Measurements from ENCODE around the gene PPARG.

PPARG gene

GRCh38 chr3:12345584-12346494 lies 57.0 kb downstream of the PPARG start:
- no peak for DNase-seq

- no peak for DNase-seq
Measured at GRCh38 chr3:12347301-12347700, 58.4 kb downstream of the PPARG start.

- no peak for DNase-seq
Measured at GRCh38 chr3:12349895-12350811, 61.3 kb downstream of the PPARG start.

GRCh38 chr3:12351145-12351544 lies 62.3 kb downstream of the PPARG start:
- no peak for DNase-seq

- DNase-seq: no peak
Measured at GRCh38 chr3:12352253-12352652, 63.4 kb downstream of the PPARG start.

GRCh38 chr3:12352755-12353154 lies 63.9 kb downstream of the PPARG start:
- no peak for DNase-seq

- peak; percentile 32 for DNase-seq
Measured at GRCh38 chr3:12353796-12354525, 65.1 kb downstream of the PPARG start.

- no peak for DNase-seq
Measured at GRCh38 chr3:12356175-12356574, 67.3 kb downstream of the PPARG start.

- no peak for DNase-seq
Measured at GRCh38 chr3:12356996-12357395, 68.1 kb downstream of the PPARG start.

GRCh38 chr3:12357456-12357855 lies 68.6 kb downstream of the PPARG start:
- DNase-seq: no peak

GRCh38 chr3:12363397-12364195 lies 74.7 kb downstream of the PPARG start:
- DNase-seq: no peak

- no peak for DNase-seq
Measured at GRCh38 chr3:12367346-12367745, 78.5 kb downstream of the PPARG start.

- DNase-seq: no peak
Measured at GRCh38 chr3:12369029-12369428, 80.2 kb downstream of the PPARG start.

GRCh38 chr3:12369598-12369997 lies 80.7 kb downstream of the PPARG start:
- DNase-seq: no peak

GRCh38 chr3:12370758-12371157 lies 81.9 kb downstream of the PPARG start:
- DNase-seq: peak; percentile 63

- DNase-seq: peak; percentile 73
Measured at GRCh38 chr3:12371525-12372140, 82.8 kb downstream of the PPARG start.

GRCh38 chr3:12372741-12373280 lies 83.9 kb downstream of the PPARG start:
- no peak for DNase-seq

- DNase-seq: no peak
Measured at GRCh38 chr3:12375572-12375971, 86.7 kb downstream of the PPARG start.

- no peak for DNase-seq
Measured at GRCh38 chr3:12379640-12380429, 91.0 kb downstream of the PPARG start.

- no peak for DNase-seq
Measured at GRCh38 chr3:12380461-12380860, 91.6 kb downstream of the PPARG start.

- DNase-seq: no peak
Measured at GRCh38 chr3:12381199-12381598, 92.3 kb downstream of the PPARG start.
